Activated CD8-positive, alpha-beta memory T cell treated with anti-CD3 and anti-CD28 coated beads, Interleukin-2, amount 50 U/mL, for 4 hours (primary cell): ENCODE data around the gene PRLHR.

Experiments used
- DNase-seq: peaks from one replicate; pipeline ENCODE4 v3.0.0-alpha.2; 2020

Gene PRLHR

DNA sequence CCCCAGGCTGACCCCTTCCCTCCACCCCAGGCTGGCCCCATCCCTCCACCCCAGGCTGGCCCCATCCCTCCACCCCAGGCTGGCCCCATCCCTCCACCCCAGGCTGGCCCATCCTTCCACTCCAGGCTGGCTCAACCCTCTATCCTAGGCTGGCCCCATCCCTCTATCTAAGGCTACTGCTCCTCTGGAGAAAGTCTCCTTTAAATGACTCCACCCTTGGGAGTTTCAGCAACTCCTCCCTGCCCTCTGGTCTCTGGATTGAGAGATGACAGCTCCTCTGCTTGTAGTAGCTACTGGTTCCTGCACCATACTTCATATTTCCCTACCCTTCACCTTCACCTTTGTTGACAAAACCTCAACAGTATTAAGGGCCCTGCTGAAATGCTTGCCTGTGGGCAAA is 8.5 kb downstream of the PRLHR start:
- DNase-seq: no peak

- no peak for DNase-seq
These were observed 9.7 kb downstream of the PRLHR start for GRCh38 chr10:118585794-118586193.

DNA sequence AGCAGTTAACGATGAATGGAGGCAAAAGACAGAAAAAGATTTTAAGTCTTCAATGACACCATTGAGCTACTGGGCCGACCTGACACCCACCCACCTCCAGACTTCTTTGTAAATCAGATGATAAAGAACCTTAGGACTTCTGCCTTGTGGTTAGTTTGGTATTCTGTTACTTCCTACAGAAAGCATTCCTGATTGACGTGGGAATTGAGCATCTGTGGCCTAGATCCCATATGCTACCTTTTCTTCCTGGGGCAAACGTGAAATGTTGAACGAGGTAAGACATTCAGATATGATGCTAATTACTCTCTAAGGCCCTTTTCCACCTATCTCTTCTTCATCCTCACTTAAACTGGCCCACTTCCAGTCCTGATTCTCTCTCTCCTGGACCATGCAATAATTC is 10.2 kb downstream of the PRLHR start:
- no peak for DNase-seq

DNA sequence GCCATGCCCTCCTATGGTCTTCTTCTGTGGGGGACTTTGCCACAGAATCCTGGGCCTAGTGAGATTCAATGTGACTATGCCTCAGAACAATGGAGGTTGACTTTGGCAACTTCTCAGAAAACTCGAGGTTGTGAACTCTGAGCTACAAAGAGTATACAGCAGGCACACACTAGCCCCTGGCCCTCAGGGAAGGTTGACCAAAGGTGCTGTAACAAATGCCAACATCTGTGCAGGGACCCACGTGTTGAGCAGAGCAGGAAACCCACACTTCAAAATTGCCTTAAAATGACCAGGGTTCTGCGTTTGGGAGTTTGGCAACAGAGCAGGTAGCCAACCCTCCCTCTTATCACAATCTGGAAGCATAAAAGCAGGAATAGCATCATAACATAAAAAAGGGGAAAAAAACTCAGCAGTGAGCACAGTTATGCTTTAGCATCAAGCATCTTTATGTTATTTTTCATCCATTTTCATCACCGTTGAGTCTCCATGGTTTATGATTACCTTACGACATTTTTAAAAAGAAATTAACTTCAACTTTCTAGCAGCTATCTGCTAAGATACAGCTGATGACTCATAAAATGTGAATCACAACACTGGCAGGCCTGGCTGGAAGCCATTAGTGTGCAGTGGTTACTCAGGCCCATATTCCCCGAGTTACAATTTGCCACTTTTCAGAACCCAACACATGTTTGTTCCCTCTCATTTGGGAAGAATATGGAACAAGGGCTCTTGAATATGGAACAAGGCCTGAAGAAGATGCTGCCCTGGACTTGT is 11.1 kb downstream of the PRLHR start:
- no peak for DNase-seq

GRCh38 chr10:118583611-118584010 is 11.8 kb downstream of the PRLHR start:
- DNase-seq: no peak

DNA sequence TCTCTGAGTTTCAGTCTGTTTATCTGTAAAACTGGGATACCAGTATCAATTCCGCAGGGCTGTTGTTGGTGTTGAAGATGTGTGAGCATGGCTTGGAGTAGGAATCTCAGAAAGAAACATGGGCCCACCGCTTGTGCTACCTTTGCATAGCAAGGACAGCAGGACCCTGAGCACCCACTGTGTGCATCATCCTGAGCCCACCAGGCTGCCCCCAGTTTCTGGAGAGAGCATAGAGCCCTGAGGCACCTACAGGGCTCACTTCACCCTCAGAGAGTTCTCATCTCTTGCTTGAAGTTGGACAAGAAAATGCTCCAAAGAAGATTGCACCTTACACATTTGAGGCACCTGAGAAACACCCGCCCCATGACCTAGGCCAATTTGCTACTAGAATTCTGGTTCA is 12.9 kb downstream of the PRLHR start:
- DNase-seq: no peak

- no peak for DNase-seq
These were observed 14.1 kb downstream of the PRLHR start for GRCh38 chr10:118581340-118581739.

GRCh38 chr10:118580702-118581101 is 14.7 kb downstream of the PRLHR start:
- no peak for DNase-seq

DNA sequence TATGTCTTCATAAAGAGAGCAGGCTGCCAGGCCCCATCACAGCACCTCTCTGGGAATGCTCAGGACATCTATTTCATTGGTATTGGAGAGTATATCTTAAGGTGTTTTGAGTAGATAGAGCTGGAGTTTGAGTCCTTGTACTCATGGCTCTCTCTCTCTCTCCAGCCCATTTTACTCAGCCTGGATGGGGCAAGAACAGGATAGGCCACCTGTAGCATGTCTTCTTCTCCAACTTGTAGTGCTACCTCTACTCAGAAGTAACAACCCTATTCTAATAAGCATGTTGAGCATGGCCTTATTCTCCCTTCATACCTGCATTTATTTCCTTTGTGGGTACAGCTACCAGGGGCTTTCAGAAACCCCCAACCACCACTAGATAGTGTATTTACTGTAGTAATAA is 21.9 kb downstream of the PRLHR start:
- no peak for DNase-seq

DNA sequence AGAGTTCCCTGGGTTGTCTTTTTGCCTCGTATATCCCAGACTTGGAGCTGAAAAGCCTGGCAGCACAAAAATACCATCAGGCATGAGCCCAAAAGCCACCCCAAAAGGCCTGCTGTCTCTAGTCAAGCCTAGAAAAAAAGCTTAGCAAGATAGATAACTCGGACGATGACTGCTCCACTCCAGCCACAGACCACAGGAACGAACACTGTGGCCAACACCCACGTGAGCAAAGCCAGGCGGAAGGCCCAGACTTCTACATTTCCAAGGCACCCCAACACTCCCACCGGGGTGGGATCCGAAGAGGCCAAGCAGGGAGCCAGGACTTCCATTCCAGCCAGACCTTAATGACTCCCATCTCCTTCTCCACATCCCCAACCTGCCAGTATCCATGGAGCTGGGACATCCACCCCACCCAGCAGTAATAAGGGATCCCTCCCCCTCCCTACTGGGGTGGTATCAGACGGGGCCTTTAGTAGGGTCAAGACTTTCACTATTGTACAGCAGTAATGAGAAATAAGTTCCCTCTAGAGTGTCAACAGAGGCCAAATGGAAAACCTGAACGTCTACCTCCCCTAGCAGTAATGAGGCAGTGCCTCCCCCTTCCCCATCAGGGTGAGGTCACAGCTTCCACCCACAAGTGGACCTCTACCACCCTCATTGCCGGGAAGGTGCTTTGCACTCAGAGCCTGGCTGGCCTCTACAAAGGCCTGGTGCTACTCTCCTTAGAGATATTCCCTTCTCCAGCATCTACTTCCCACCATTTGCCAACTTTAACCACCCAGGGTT is 23.0 kb downstream of the PRLHR start:
- DNase-seq: no peak

DNA sequence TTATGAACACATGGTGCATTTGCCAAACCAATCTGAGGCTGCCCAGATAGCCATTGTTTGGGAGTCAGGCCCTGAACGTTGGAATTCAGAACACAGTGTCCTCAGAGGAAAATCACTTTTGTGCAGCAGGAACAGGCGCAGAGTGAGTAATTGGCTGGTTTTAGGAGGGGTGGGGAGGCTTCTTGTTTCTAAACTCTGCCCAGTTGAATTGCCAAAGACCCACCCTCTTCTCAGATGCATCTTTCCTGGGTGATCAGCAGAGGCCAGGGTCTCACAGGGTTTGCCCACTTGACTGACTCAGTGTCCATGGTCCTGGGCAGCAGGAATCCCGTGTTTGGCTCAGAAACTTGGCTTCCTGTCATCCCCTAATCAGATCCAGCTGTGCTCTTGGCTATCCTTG is 24.3 kb downstream of the PRLHR start:
- DNase-seq: no peak

DNA sequence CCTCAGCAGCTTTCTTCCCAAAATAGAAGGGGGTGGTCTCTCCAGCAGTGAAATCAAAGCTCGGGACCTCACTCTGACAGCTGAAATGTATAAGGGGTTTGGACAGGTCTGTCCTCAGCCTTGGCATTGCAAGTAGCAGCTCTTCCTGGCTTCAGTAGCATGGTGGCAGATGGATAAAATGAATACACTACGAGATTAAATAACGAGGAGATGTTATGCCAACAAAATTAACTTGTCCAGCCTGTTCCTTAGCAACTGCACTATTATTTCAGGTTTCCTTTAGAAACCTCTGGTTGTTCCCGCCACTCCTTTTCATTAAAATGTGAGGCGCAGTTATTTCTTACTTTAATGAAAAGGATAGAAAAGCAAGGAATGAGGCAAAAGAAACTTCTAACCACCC is 24.9 kb downstream of the PRLHR start:
- no peak for DNase-seq

DNA sequence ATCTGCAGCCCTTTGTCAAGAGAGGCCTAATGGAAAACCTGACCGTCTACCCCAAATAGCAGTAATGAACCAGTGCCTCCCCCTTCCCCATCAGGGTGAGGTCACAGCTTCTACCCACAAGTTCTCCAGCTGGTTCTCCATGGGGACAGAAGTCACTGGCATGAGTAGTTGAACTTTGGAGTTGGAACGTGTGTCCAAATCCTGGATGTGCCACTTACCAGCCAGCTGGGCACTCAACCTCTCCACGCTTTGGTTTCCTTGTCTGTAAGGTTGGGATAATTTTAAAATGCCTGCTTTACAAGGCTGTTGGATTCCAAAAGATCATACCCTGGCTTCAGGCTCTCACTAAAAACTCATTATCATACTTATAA is 25.6 kb downstream of the PRLHR start:
- no peak for DNase-seq

GRCh38 chr10:118569241-118569881 is 26.1 kb downstream of the PRLHR start:
- DNase-seq: no peak

DNA sequence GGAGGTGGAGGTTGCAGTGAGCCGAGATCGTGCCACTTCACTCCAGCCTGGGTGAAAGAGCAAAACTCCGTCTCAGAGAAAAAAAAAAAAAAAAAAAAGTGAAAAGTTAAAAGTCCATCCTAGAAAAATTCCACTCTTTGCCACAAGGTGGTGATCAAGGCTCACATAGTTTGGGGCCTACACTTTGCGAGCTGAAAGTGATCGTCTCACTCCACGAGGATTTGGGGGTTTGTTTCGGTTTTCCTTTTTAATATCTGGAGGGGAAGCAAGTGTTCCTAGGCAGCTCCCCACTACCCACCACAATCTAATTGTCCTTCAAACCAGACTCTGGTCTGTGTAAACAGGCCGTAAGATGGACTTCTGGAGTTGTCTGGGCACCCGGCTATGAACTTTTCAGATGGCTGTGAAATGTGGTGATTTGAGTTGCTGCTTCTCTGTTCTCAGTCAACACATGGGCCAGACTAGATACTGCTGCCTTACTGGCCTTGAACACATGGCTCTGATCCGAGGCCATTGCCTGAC is 27.1 kb downstream of the PRLHR start:
- DNase-seq: peak; percentile 45

GRCh38 chr10:118567701-118568248 is 27.7 kb downstream of the PRLHR start:
- no peak for DNase-seq

GRCh38 chr10:118566911-118567310 is 28.5 kb downstream of the PRLHR start:
- no peak for DNase-seq

- no peak for DNase-seq
These were observed 30.0 kb downstream of the PRLHR start for GRCh38 chr10:118565301-118566075.

DNA sequence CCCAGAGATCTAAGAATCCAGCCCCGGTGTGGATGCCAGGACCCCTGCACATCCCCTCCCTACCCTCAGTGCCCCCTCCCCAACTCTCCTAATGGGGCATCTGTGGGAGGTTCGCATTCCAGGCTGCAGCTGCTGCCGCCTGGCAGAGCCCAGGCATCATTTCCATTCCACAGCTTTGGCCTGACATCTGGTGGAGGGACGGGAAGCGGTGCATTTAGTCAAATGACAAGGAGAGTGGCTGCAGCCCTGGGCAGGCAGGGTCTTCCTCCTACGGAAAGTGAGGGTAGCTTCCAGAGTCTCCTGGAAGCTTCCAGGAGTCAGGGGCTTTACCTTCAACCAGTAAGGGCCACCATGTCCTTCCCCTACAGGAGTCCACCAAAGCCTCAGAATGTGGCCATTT is 30.8 kb downstream of the PRLHR start:
- DNase-seq: no peak

DNA sequence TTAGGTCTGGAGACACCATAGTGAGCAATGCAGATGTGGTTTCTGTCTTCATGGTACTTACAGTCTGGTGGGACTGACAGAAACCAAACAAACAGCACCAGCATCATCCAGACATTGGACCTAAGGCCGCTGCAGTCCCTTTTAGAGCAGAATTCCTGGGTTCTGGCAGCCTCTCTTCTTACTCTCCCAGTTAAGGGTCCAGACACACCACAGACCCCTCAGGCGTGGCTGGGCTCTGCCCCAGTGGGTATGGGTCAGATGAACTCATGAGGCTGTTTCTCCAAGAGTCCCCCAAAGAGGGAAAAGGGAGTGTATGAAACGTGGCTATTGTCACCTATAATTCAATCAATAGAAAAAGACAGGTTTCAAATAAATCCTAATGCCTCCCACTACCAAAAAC is 31.3 kb downstream of the PRLHR start:
- DNase-seq: no peak

GRCh38 chr10:118563373-118563890 is 32.0 kb downstream of the PRLHR start:
- DNase-seq: no peak

DNA sequence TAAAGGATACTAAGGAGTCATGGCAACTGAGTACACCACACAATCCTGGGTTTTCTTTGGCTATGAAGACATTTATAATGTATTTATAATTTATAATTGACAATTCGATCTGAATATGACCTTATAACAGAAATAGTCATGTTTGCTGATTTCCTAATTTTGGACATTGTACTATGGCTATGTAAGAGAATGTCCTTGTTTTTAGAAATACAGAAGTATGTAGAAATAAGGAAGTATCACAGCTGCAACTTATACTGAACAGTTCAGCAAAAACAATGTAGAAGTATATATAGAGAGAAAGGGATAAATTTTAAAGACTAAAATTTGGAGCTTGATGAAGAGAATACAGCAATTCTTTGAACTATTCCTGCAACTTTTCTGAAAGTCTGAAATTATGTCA is 32.6 kb downstream of the PRLHR start:
- DNase-seq: no peak
